Stimulated activated CD8-positive, alpha-beta memory T cell treated with anti-CD3 and anti-CD28 coated beads, Interleukin-2, amount 100 ng/mL, for 1 hour (primary cell): ENCODE data around the gene PLA2G5.
"Not testable (repeated sequence)": the region's sequence is repeated elsewhere in the genome, so short reads cannot be mapped to it uniquely, and the experiment has no call there.

Experiments
- DNase-seq, 2 donors: peaks; one replicate each; pipeline ENCODE4 v3.0.0-alpha.2; 2020; ENCODE audit warnings: low read depth in 2 of 2

The PLA2G5 gene

DNA sequence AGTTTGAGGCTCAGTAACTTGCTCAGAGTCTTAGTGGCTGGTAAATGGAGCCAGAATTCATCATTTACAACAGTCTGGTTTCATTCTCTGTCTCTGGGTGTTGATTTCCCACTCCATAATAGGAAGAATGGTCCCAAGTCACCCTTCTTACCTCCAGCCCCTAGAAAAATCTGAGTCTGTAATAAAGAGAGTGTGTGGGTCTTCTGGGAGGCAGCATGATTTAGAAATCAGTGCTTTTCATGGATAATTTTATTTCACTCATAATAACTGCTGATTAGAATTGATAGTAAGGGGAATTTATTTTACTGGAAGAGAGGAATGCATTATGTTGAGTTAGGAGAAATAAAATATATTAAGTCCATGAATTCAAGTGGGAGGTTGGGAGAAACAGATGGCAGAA, 47.2 kb downstream of the PLA2G5 start:
- no peak for DNase-seq

GRCh38 chr1:20119347-20119746, 49.4 kb downstream of the PLA2G5 start, which contains the start of gene PLA2G2D:
Gene PLA2G2D (minus strand): TSS chr1:20119536. CDS start chr1:20119498, 38 bp downstream.
- DNase-seq: no peak

- no peak for DNase-seq
These were observed 50.8 kb downstream of the PLA2G5 start for GRCh38 chr1:20120796-20121195.

DNA sequence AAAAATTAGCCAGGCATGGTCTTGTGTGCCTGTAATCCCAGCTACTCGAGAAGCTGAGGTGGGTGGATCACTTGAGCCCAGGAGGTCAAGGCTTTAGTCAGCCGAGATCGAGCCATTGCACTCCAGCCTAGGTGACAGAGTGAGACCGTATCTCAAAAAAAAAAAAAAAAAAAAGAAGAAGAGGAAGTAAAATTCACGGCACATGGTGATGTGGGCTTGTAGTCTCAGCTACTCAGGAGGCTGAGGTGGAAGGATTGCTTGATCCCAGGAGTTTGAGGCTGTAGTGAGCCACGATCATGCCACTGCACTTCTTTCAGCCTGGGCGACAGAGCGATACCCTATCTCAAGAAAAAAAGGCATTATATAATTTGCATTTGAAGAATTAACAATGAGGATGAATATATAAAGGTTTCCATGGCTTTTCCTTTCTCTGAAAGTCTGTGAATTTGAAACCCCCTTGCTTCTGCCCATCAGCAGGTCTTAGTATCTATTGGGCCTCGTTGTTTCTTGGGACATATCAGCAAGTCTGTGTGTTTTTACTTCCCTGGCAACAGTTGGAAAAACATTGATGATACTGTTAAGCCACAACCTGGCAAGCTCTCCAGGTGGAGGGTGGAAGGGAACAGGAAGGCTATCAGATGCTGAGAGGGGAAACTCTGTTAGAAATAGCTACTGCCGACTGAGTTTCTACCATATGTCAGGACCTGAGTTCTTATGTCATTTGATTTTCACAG, 53.9 kb downstream of the PLA2G5 start:
- no peak for DNase-seq

GRCh38 chr1:20124456-20125057, 54.6 kb downstream of the PLA2G5 start:
- no peak for DNase-seq

GRCh38 chr1:20125100-20125499, 55.1 kb downstream of the PLA2G5 start:
- DNase-seq: no peak

- no peak for DNase-seq
These were observed 56.2 kb downstream of the PLA2G5 start for GRCh38 chr1:20126041-20126805.

- DNase-seq: no peak
These were observed 56.9 kb downstream of the PLA2G5 start for GRCh38 chr1:20126806-20127440.

DNA sequence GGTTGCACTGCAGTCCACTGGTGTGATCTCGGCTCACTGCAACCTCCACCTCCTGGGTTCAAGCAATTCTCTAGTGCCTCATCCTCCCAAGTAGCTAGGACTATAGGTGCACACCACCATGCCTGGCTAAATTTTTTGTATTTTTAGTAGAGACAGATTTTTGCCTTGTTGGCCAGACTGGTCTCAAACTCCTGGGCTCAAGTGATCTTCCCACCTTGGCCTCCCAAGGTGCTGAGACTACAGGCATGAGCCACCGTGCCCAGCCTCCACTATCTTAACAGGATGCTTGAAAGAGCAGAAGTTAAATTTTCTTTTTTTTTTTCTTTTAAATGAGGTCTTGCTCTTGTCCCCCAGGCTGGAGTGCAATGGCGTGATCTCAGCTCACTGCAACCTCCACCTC, 60.5 kb downstream of the PLA2G5 start:
- DNase-seq: not testable (repeated sequence)

GRCh38 chr1:20134995-20135394, 65.0 kb downstream of the PLA2G5 start:
- DNase-seq: no peak

DNA sequence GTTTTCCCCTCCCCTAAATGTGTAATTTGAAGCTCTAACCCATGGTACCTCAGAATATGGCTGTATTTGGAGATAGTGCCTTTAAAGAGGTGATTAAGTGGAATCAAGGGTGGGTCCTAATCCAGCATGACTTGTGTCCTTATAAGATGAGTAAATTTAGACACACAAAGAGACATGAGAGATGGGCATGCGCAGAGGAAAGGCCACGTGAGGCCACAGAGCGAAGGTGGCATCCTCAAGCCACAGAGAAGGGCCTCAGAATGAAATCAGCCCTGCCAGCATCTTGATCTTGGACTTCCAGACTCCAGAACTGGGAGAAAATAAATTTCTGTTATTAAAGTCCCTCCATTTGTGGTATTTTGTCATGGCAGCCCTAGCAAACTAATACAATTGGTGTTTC, 66.3 kb downstream of the PLA2G5 start:
- DNase-seq: no peak

- DNase-seq: no peak
These were observed 67.1 kb downstream of the PLA2G5 start for GRCh38 chr1:20137055-20137454.

GRCh38 chr1:20137604-20138003, 67.6 kb downstream of the PLA2G5 start:
- DNase-seq: no peak

GRCh38 chr1:20138346-20138745, 68.4 kb downstream of the PLA2G5 start:
- DNase-seq: no peak

DNA sequence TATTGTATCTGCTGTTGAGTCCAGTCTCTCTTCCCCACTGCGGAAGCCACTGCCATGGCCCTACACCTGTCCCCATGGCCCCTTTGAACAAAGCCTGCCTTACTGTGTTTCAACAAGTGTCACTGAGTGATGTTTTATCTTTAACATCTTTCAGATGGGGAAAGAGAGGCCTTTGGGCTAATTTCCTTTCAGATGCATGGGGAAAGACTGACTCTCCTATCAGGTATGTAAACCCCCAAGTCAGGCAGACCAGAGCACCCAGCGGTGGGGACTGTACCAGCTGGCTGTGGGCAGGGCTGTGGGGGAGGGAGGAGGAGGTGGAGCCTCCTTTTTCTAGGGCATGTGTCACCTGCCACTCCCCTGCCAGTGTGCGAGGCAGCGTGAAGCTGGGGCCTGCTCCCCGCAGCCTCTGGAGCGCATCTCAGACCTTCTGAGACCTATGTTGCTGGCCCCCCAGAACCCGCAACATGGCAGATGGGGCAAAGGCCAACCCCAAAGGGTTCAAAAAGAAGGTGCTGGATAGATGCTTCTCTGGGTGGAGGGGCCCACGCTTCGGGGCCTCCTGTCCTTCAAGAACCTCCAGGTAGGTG, 69.1 kb downstream of the PLA2G5 start, which contains the start of gene PLA2G2F:
PLA2G2F (plus strand) TSS at position 363 of the 590 bp plus-strand sequence; CDS start at position 468, 105 bp downstream.
- DNase-seq: no peak

GRCh38 chr1:20139776-20140612, 70.0 kb downstream of the PLA2G5 start:
- no peak for DNase-seq

GRCh38 chr1:20141001-20141400, 71.0 kb downstream of the PLA2G5 start:
- no peak for DNase-seq

DNA sequence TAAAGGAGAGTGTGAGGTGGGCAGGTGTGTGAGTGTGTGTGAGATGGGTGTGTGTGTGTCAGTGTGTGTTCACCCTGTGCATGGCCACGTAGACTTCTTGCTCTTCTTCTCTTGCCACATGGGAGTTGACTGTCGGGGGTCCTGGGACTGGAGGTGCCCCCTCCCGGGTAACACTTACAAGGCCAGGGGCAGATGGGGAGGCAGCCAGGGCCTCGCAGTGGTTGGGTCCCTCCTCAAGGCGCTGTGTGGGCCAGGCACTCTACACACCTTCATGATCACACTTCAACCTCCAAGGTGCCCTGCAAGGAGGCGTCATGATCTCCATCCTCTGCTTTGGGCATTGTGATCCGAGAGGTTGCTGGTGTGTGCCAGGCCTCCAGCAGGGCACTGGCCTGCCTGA, 71.5 kb downstream of the PLA2G5 start:
- no peak for DNase-seq
